ENCODE measurements around the gene BBS9.

BBS9 gene

DNA sequence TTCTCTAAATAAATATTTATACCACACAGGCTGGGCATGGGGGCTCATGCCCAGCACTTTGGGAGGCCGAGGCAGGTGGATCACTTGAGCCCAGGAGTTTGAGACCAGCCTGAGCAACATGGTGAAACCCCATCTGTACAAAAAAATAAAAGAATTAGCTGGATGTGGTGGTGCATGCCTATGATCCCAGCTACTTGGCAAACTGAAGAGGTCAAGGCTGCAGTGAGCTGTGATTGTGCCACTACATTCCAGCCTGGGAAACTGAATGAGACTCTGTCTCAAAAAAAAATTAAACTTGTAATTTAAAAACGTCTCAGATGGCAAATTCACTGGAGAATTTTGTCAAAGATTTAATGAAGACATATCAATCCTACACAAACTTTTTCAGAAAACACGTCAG lies 498.4 kb downstream of the BBS9 start:
- DNase-seq, result no peak

DNA sequence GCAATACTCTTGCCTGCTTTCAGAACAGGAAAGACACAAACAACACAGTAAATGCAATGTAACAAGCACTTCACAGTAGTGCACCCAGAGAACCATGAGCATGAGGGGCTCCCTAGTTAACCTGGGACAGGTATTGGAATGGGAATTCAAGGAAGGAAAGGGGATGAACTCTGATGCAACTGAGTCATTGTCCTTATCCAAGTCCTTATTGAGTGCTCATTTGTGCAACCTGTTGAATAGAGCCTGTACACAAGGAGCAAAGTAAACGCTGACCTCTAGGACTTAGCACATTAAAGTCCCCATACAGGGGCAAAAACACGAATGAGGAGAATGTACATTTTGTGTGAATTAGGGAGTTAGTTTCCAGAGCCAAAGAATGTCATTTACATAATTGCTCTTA lies 499.5 kb downstream of the BBS9 start:
- no peak for DNase-seq

- no peak for DNase-seq
Measured at GRCh38 chr7:33630359-33630758, 501.0 kb downstream of the BBS9 start.

DNA sequence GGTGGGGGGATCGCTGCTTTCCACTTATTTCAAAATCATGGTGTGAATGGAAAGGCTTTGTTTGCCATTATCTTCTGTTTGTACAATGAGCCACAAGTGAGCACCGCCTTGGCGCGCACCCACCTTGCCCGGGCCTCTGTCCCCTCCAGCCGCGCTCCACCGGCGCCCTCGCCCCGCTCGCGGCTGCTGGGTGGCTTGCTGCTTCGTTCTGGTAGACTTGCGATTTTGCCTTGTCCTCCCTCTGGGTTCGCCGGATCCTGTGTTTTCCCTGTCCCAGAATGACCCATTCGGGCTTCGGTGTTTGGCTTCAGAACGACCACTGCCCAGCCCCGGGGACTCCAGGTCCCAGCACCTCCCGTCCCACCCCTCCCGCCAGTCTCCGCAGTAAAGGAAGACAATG lies 503.0 kb downstream of the BBS9 start:
- no peak for DNase-seq

DNA sequence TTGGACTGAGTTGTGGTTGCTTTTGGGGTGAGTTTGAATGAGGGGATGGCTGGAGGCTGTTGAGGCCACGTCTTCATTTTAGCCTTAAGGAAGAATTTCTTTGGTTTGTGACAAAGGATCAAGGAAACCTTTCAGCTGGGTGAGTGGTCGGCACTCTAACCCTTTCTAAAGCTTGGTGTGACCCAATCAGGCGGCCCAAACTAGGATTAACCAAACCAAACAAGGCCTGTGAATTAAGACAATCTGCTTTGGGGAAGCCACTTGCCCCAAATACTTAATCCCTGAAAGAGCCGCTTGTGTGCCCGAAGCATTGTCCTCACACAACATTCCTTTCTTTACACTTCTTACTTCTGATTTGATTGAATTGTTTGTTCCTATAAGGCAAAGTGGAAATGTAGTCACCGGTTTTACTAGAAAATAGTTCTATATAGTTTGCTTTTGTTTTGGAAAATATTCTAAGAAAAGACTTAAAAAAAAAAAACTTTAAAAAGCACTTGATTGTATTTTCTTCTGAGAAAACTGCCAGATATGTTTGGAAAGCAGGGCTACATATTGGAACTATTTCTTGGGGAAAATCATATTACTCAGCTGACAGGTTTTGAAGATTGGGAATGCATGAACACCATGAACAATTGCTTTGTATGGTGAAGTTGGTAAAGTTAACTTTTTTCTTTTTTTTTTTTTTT lies 503.6 kb downstream of the BBS9 start:
- no peak for DNase-seq

- no peak for DNase-seq
Measured at GRCh38 chr7:33634606-33635005, 505.2 kb downstream of the BBS9 start.

DNA sequence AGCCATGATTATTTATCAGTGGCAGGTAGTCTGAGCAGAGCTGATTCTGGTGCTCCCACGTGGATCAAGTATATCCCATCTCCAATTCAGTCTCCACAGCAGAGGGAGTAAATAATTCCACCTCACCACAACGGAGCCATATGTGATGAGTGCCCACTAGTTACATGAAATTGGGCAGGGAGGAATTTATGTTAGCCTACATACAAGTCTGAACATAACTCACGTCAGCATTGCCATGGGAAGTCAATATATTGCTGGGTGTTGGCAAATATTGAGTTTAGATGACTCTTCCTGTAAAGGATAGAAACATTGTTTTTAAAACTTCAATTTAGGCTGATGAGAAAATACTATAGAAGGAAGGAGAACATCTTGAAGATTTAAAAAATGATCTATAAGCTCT lies 507.0 kb downstream of the BBS9 start:
- no peak for DNase-seq

DNA sequence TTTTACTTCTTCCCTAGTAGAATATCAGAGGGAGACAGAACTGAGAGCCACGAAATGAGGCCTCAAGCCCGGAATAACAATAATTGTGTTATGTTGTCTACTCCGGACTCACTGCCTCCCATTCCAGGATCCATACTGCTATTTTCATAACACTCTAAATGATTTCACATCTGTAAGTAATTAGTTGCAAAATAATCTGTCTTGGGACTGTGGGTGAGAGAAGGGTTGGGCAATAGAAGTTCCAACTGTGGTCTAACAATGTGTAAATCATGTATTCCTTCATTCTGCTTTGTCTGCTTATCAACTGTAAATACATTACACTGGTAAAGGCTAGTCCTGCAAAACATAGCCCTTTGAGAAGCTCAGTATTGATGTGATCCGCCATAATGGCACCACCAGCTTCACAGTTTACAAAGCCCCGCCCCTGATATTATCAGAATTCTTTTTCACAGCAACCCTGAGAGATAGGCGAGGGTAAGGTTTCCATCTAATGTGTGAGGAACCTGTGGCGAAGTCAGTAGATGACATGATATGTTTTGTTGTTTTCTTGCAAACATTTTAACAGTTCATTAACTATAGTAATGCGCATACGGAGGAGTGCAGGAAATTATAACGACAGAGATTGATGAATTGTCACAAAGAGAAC lies 510.3 kb downstream of the BBS9 start:
- DNase-seq, result no peak

- DNase-seq, result no peak
Measured at GRCh38 chr7:33640741-33641140, 511.4 kb downstream of the BBS9 start.

DNA sequence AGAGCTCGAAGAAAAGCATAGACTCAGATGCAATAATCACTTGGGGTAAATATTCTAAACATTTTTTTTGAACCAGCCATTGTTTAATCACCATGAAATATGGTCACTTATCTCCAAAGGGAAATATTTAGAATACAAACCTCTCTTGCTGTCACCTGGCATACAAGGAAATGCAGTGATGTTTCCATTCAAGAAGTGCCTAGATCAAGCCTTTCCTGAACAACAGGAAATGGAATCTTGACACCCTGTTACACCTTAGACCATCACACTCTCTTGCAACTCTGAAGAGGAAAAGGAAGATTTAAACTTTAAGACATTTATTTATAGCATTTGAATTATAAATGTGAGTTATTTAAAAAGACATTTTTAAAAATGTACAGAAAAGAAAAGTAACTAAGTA lies 512.9 kb downstream of the BBS9 start:
- no peak for DNase-seq

GRCh38 chr7:33643530-33643929 lies 514.2 kb downstream of the BBS9 start:
- no peak for DNase-seq

GRCh38 chr7:33644489-33644888 lies 515.1 kb downstream of the BBS9 start:
- DNase-seq, result no peak

- no peak for DNase-seq
Measured at GRCh38 chr7:33645104-33645503, 515.7 kb downstream of the BBS9 start.

- DNase-seq, result no peak
Measured at GRCh38 chr7:33646166-33646565, 516.8 kb downstream of the BBS9 start.

DNA sequence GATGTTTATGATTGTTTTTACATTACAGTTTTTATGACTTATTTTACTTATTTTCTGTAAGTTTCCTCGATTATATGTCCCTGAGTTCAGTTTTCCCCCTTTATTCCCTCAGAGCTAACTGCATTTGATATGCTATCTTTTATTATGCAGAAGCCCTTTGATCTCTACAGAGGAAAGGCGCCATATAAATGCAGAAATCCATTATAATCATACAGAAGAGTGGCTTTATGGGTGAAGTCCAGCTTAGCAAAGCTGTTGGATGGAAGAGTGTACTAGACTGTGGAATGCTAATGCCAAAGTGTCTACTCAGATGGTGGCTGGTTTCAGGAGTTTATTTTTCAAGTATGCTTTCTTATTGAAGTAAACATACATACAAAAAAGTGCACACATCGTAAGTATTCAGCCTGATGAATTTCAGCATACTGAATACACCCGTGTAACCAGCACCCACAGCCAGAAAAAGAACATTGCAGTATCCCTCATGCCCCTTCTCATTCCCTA lies 517.6 kb downstream of the BBS9 start:
- no peak for DNase-seq

DNA sequence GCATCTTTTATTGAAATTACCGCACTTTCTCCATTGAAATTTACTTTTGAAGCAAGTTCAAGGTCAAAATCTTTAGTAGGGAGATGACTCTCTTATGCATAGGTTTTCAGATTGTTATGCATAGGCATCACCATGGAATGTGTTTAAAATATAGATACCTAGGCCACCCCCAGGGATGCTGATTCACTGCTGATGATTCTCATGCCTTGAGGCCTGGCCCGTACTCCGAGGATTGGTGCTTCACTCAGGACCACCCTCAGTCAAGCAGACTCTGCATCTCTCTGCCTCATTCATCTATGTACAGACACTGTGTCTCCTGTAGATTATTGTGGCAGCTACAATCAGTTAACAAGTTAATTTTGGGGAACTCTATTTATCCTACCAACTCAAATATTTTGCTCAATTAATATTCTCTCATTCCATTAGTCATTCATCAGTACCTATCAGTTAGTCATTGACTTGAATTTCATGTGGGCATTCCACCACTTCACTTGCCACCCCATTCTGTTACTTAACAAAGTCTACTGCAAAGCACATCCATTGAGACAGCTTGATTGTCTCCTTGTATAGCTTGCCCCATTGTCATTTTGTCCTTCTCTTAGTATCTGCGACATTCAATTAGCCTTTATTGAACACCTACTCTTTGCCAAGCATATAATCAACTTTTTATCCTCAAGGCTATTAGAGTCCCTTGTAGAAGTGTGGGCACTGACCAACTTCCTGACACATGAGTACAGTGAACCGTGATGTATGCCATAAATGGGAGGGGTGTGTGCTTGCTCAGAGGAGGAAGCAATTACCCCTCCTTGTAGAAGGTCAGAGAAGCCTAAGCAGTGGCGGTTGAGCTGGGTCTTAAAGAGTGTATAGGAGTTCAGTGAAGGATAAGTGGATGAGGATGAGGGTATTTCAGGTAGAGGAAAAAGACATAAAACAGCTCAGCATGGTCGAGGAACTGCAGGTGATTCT lies 520.4 kb downstream of the BBS9 start:
- DNase-seq, result no peak

DNA sequence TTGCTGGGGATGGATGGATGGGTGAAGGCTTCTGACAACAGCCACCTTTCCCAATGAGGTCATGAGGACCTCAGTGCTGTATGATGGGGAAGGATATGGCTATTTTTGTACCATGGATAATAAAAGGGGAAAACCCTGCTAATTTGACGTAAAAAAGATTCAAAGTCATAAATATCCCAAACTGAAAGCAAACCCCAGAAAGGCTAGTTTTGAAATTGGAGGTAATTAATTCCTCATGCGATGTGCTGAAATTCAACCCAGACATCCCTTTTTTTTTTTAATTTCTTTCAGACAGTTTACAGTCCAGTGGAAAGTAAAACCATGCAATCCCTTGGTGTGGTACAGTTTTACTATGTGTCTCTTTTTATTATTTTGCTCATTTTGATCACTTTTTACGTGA lies 521.5 kb downstream of the BBS9 start:
- no peak for DNase-seq

- DNase-seq, result no peak
Measured at GRCh38 chr7:33651998-33652515, 522.7 kb downstream of the BBS9 start.

DNA sequence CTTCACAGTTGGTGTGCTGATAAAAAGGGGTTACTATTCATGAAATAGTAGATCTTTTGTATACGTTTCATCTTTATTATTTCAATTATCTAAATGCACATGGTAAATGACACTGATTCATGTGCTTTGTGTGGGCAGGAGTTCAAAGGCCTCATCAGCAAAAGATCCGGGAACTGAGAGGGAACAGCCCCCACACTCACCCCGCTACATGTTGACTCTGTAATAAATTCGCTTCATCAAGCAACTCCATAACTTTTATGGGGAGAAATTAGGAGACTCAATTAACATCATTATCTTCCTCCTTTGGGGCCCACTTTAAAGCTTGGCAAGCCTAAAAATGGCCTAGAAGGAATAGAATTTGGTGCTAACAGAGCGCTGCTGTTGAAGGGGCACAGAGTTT lies 525.3 kb downstream of the BBS9 start:
- DNase-seq, result no peak

Measured in activated CD8-positive, alpha-beta memory T cell treated with anti-CD3 and anti-CD28 coated beads for 24 hours (primary cell).